Astrocyte (in vitro differentiated cells and primary cell): Measurements from ENCODE around the gene LRRC4C.

Experiments used
- CTCF ChIP-seq: IDR thresholded peaks from 2 replicates; pipeline ENCODE4 v1.5.1; 2011; ENCODE audit warnings: low read depth, mild to moderate bottlenecking, inconsistent platforms, low read length, moderate library complexity; ENCODE audit not compliant: insufficient read depth
- EZH2 ChIP-seq: IDR thresholded peaks from 2 replicates; pipeline ENCODE4 v1.6.1; 2012; ENCODE audit warnings: mild to moderate bottlenecking, low read length, inconsistent platforms; ENCODE audit not compliant: insufficient read depth

- TF ChIP-seq EZH2 (no peak), CTCF (no peak)
Measured at GRCh38 chr11:40240284-40240683, 1219.2 kb downstream of the LRRC4C start.
